Astrocyte (in vitro differentiated cells and primary cell): Measurements from ENCODE around the gene MRPL28. TPM values are rescaled to one million over a fixed set of nuclear protein-coding genes. Genes with fewer than 3 reads are reported as not detected.
"Not testable (repeated sequence)": the region's sequence is repeated elsewhere in the genome, so short reads cannot be mapped to it uniquely, and the experiment has no call there.

Experiments used
- DNase-seq: peaks from one replicate; pipeline ENCODE4 v3.0.0-alpha.2; 2010; ENCODE audit warnings: low read depth
- FAIRE-seq: peaks from 2 replicates; lab custom pipeline; 2011; peaks lifted over from hg19 to GRCh38; lab: Jason Lieb, UNC
- H2AFZ ChIP-seq: 2 replicates; pipeline ENCODE4 v1.6.0; 2012; ENCODE audit warnings: low read depth, low read length, inconsistent platforms
- H3K27ac ChIP-seq: 2 replicates; pipeline ENCODE4 v1.5.1; 2011; ENCODE audit warnings: low read depth, low read length, inconsistent platforms
- H3K27me3 ChIP-seq: 2 replicates; pipeline ENCODE4 v1.6.0; 2011; ENCODE audit warnings: low read length, inconsistent platforms; ENCODE audit not compliant: insufficient read depth
- H3K36me3 ChIP-seq: 2 replicates; pipeline ENCODE4 v1.5.1; 2011; ENCODE audit warnings: low read length, inconsistent platforms; ENCODE audit not compliant: insufficient read depth
- H3K4me1 ChIP-seq: 2 replicates; pipeline ENCODE4 v1.5.1; 2011; ENCODE audit warnings: low read length, inconsistent platforms; ENCODE audit not compliant: insufficient read depth
- H3K4me2 ChIP-seq: 2 replicates; pipeline ENCODE4 v1.6.0; 2012; ENCODE audit warnings: low read length, inconsistent platforms
- H3K4me3 ChIP-seq: 2 replicates; pipeline ENCODE4 v1.5.1; 2011; ENCODE audit warnings: low read depth, mild to moderate bottlenecking, low read length, inconsistent platforms; ENCODE audit not compliant: insufficient read depth
- H3K79me2 ChIP-seq: 2 replicates; pipeline ENCODE4 v1.6.0; 2012; ENCODE audit warnings: mild to moderate bottlenecking, low read length, inconsistent platforms; ENCODE audit not compliant: insufficient read depth
- H3K9ac ChIP-seq: 2 replicates; pipeline ENCODE4 v1.6.0; 2012; ENCODE audit warnings: mild to moderate bottlenecking, low read length, inconsistent platforms
- H3K9me3 ChIP-seq: 2 replicates; pipeline ENCODE4 v1.5.1; 2012; ENCODE audit warnings: low read depth, mild to moderate bottlenecking, low read length, inconsistent platforms; ENCODE audit not compliant: insufficient read depth
- H4K20me1 ChIP-seq: 2 replicates; pipeline ENCODE4 v1.6.0; 2012; ENCODE audit warnings: low read length, inconsistent platforms; ENCODE audit not compliant: insufficient read depth
- H3K27ac Mint-ChIP-seq: one replicate; pipeline ENCODE4 v1.8.0; 2021; ENCODE audit warnings: mild to moderate bottlenecking, mixed read lengths; ENCODE audit not compliant: unreplicated experiment
- H3K27me3 Mint-ChIP-seq: one replicate; pipeline ENCODE4 v1.8.0; 2021; ENCODE audit warnings: low read depth, mixed read lengths; ENCODE audit not compliant: unreplicated experiment
- H3K36me3 Mint-ChIP-seq: one replicate; pipeline ENCODE4 v1.8.0; 2021; ENCODE audit warnings: low read depth, mixed read lengths; ENCODE audit not compliant: unreplicated experiment
- H3K4me1 Mint-ChIP-seq: one replicate; pipeline ENCODE4 v1.8.0; 2021; ENCODE audit warnings: low read depth, mixed read lengths; ENCODE audit not compliant: unreplicated experiment
- H3K4me3 Mint-ChIP-seq: one replicate; pipeline ENCODE4 v1.8.0; 2021; ENCODE audit warnings: mild to moderate bottlenecking, moderate library complexity, mixed read lengths; ENCODE audit not compliant: unreplicated experiment
- H3K9me3 Mint-ChIP-seq: one replicate; pipeline ENCODE4 v1.8.0; 2021; ENCODE audit warnings: mild to moderate bottlenecking, mixed read lengths; ENCODE audit not compliant: unreplicated experiment
- EZH2 ChIP-seq: IDR thresholded peaks from 2 replicates; pipeline ENCODE4 v1.6.1; 2012; ENCODE audit warnings: mild to moderate bottlenecking, low read length, inconsistent platforms; ENCODE audit not compliant: insufficient read depth
- total RNA-seq: library from RNA; stranded (reverse); gene quantifications from 2 replicates; pipeline ENCODE4 v1.2.1, GENCODE V29; 2021
- TF ChIP-seq, protein P1 (sequence below): IDR thresholded peaks from 2 replicates; pipeline ENCODE4 v1.5.1; 2011; ENCODE audit warnings: low read depth, mild to moderate bottlenecking, inconsistent platforms, low read length, moderate library complexity; ENCODE audit not compliant: insufficient read depth

Gene MRPL28
- total RNA-seq, 1 donor from 2014 or later: 95.8 TPM

DNA sequence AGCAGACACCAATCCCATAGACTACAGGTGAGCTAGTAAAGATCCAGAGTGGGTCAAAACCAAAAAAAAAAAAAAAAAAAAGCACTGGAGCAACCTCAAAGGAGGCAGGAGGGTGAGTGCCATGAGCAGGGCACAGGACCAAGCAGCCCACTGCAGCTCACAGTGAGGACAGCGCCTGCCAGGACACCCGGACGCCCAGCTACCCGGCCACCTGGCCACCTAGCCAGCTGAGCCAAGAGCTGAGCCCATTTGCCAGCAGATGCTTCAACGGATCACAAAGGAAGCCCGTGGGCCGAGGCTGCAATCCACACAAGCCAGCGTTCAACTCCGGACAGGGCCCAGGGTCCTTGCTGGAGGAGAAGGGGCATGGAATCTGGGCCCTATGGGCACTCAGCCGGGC, 32.9 kb downstream of the MRPL28 start:
- no peaks in the 10 kb centered on the region for H3K36me3 ChIP-seq
- H4K20me1 ChIP-seq: peaks cover 73% of the 10 kb centered on the region
- no peak overlapping the region for H3K27ac ChIP-seq
- TF ChIP-seq, protein P1, sequence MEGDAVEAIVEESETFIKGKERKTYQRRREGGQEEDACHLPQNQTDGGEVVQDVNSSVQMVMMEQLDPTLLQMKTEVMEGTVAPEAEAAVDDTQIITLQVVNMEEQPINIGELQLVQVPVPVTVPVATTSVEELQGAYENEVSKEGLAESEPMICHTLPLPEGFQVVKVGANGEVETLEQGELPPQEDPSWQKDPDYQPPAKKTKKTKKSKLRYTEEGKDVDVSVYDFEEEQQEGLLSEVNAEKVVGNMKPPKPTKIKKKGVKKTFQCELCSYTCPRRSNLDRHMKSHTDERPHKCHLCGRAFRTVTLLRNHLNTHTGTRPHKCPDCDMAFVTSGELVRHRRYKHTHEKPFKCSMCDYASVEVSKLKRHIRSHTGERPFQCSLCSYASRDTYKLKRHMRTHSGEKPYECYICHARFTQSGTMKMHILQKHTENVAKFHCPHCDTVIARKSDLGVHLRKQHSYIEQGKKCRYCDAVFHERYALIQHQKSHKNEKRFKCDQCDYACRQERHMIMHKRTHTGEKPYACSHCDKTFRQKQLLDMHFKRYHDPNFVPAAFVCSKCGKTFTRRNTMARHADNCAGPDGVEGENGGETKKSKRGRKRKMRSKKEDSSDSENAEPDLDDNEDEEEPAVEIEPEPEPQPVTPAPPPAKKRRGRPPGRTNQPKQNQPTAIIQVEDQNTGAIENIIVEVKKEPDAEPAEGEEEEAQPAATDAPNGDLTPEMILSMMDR: no peak
- no peak for TF ChIP-seq EZH2
- Mint-ChIP-seq H3K36me3 (peaks cover 11% of the 10 kb centered on the region), H3K27ac (no peak overlapping the region), H3K27me3 (no peaks in the 10 kb centered on the region), H3K9me3 (peaks cover 4% of the 10 kb centered on the region), H3K4me3 (no peak overlapping the region), H3K4me1 (peaks cover 13% of the 10 kb centered on the region)
- DNase-seq: no peak
- no peak overlapping the region for H3K9ac ChIP-seq
- no peaks in the 10 kb centered on the region for H3K9me3 ChIP-seq
- no peak overlapping the region for H3K4me3 ChIP-seq
- no peak for FAIRE-seq
- no peak overlapping the region for H2AFZ ChIP-seq
- peaks cover 79% of the 10 kb centered on the region for H3K79me2 ChIP-seq
- H3K4me2 ChIP-seq: no peak overlapping the region
- no peaks in the 10 kb centered on the region for H3K27me3 ChIP-seq
- H3K4me1 ChIP-seq: no peaks in the 10 kb centered on the region

DNA sequence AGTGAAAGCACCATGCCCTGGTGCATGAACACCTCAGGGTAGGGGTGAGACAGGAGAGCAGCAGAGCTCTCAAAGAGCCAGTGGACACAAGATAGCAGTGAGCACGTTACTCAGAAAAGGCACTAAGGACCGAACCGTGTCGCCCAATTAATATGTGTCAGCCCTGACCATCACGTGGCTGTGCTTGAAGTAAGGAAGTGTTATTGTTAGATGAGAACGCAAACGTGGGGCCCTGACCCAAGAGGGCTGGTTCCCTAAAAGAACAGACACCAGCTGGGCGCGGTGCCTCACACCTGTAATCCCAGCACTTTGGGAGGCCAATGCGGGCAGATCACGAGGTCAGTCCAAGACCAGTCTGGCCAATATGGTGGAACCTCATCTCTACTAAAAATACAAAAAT, 34.1 kb downstream of the MRPL28 start:
- no peak overlapping the region for H3K4me3 ChIP-seq
- H3K4me1 Mint-ChIP-seq: peaks cover 21% of the 10 kb centered on the region
- no peak for FAIRE-seq
- no peak overlapping the region for H3K4me2 ChIP-seq
- H2AFZ ChIP-seq: no peak overlapping the region
- H3K4me3 Mint-ChIP-seq: no peak overlapping the region
- no peak overlapping the region for H3K27ac ChIP-seq
- peaks cover 2% of the 10 kb centered on the region for H3K9me3 Mint-ChIP-seq
- TF ChIP-seq EZH2: no peak
- TF ChIP-seq, protein P1: no peak
- no peak overlapping the region for H3K27ac Mint-ChIP-seq
- H4K20me1 ChIP-seq: peaks cover 77% of the 10 kb centered on the region
- no peaks in the 10 kb centered on the region for H3K27me3 ChIP-seq
- no peaks in the 10 kb centered on the region for H3K4me1 ChIP-seq
- no peak for DNase-seq
- H3K9me3 ChIP-seq: no peaks in the 10 kb centered on the region
- H3K36me3 ChIP-seq: no peaks in the 10 kb centered on the region
- H3K79me2 ChIP-seq: peaks cover 81% of the 10 kb centered on the region
- peaks cover 4% of the 10 kb centered on the region for H3K36me3 Mint-ChIP-seq
- no peak overlapping the region for H3K9ac ChIP-seq
- H3K27me3 Mint-ChIP-seq: no peaks in the 10 kb centered on the region

DNA sequence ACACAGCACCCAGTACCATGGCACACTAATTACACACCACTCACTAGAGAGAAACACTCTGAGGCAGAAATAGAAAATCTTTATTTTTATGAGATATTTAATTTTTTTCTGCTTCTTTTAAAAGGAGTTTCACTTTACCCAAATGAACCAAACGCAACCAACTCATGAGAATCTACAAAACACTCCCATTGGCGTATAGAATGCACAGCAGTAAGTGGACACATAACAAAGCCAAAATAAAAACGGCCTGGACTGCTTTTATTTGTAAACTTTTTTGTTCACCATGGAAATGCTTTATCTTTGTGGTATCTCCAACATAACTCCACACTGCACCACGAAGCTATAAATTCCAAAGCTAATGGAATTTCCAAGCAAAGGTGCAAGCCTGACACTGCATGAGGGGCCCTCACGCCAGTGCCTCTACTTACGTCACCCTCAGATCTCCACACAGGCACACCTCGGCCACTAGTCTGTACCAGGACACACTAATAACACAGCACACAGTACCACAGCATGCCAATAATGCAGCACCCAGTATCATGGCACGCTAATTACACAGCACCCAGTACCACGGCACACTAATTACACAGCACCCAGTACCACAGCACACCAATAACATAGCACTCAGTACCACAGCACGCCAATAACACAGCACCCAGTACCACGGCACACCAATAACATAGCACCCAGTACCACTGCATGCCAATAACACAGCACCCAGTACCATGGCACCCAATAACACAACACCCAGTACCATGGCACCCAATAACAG, 35.3 kb downstream of the MRPL28 start:
- H3K4me3 ChIP-seq, DNase-seq, H3K36me3 ChIP-seq, H3K36me3 Mint-ChIP-seq, H3K27ac ChIP-seq, H3K4me1 ChIP-seq, H3K4me3 Mint-ChIP-seq, H3K9me3 ChIP-seq, FAIRE-seq, H3K9me3 Mint-ChIP-seq, H3K4me2 ChIP-seq, H3K27me3 Mint-ChIP-seq, H2AFZ ChIP-seq, H3K9ac ChIP-seq, H3K27me3 ChIP-seq: not testable (repeated sequence)
- Histone ChIP-seq H4K20me1 (peaks cover 81% of the 10 kb centered on the region), H3K79me2 (peaks cover 84% of the 10 kb centered on the region)
- H3K4me1 Mint-ChIP-seq: peaks cover 29% of the 10 kb centered on the region
- H3K27ac Mint-ChIP-seq: peak overlapping the region; percentile 78

DNA sequence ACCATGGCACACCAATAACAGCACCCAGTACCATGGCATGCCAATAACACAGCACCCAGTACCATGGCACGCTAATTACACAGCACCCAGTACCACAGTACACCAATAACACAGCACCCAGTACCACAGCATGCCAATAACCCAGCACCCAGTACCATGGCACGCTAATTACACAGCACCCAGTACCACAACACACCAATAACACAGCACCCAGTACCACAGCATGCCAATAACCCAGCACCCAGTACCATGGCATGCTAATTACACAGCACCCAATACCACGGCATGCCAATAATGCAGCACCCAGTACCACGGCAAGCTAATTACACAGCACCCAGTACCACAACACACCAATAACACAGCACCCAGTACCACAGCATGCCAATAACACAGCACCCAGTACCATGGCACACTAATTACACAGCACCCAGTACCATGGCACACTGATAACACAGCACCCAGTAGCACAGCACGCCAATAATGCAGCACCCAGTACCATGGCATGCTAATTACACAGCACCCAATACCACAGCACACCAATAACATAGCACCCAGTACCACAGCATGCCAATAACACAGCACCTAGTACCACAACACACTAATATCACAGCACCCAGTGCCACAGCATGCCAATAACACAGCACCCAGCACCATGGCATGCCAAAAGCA, 36.0 kb downstream of the MRPL28 start:
- Mint-ChIP-seq H3K4me1 (peaks cover 29% of the 10 kb centered on the region), H3K27ac (peak overlapping the region; percentile 50)
- Histone ChIP-seq H4K20me1 (peaks cover 78% of the 10 kb centered on the region), H3K79me2 (peaks cover 81% of the 10 kb centered on the region)
- not testable (repeated sequence) for H3K9me3 Mint-ChIP-seq, DNase-seq, H3K36me3 ChIP-seq, H2AFZ ChIP-seq, H3K9ac ChIP-seq, H3K4me1 ChIP-seq, H3K27me3 ChIP-seq, H3K4me3 Mint-ChIP-seq, H3K36me3 Mint-ChIP-seq, H3K4me2 ChIP-seq, H3K9me3 ChIP-seq, H3K27me3 Mint-ChIP-seq, H3K4me3 ChIP-seq, H3K27ac ChIP-seq
- FAIRE-seq: peak; percentile 49
